Pancreas (tissue), 10 donors: ENCODE measurements around the gene IER5L. TPM values are rescaled to one million over a fixed set of nuclear protein-coding genes. Genes with fewer than 3 reads are reported as not detected.

ENCODE experiments used
- ATAC-seq, 4 donors: fragments of 200-7000 bp; cut with Tn5 transposase; one replicate each; pipeline versions ENCODE4 v1.8.0 to v1.9.1; 2020; ENCODE audit warnings: mild to moderate bottlenecking in 4 of 4, moderate library complexity in 4 of 4
- DNase-seq, 6 donors: peaks; one replicate each; pipeline ENCODE4 v3.0.0-alpha.2; 2020
- FAIRE-seq: peaks from 2 replicates; lab custom pipeline; 2012; peaks lifted over from hg19 to GRCh38; lab: Jason Lieb, UNC
- H3K27ac ChIP-seq, 4 donors: fragments of 200-600 bp; sonication (generic); 1 replicate in 3 of 4; 2 replicates in 1 of 4; pipeline versions ENCODE4 v1.5.0 to v1.8.0; 2020
- H3K27me3 ChIP-seq, 4 donors: fragments of 200-600 bp; one replicate each; pipeline ENCODE4 v1.8.0; 2021
- H3K36me3 ChIP-seq, 3 donors: fragments of 200-600 bp; sonication (generic) in 1 of 3; one replicate each; pipeline versions ENCODE4 v1.5.0 to v1.8.0; 2020 to 2021
- H3K4me1 ChIP-seq, 3 donors: fragments of 200-600 bp; one replicate each; pipeline ENCODE4 v1.8.0; 2021
- H3K4me3 ChIP-seq, 4 donors: fragments of 200-600 bp; sonication (generic) in 2 of 4; one replicate each; pipeline versions ENCODE4 v1.5.0 to v1.8.0; 2020 to 2021
- H3K9me3 ChIP-seq, 4 donors: fragments of 200-600 bp; one replicate each; pipeline ENCODE4 v1.8.0; 2021
- WGBS, 2 donors: extraction: QIAGEN DNeasy Blood & Tissue Kit; methylation state at CpG; one replicate each; pipeline ENCODE4 v1.1.7; 2013; 5-methylcytosine and 5-hydroxymethylcytosine counted together
- intact Hi-C, 3 donors: fragments of 100-400 bp; cut with DNase I; formaldehyde crosslinking; loops; one replicate each; pipeline versions ENCODE4 v1.11.1 to v1.14.2; 2022
- polyA plus RNA-seq, 2 donors: library from polyadenylated mRNA; stranded (reverse); fragments of 200-250 nt; gene quantifications; one replicate each; pipeline ENCODE4 v1.2.3, GENCODE V29; 2013
- total RNA-seq, 6 donors: library from RNA; stranded (reverse); fragmentation: NEBNext Ultra II Directional in 4 of 6; extraction: Animal tissue kit (Norgen Biotek cat#: 25700) in 4 of 6; gene quantifications; one replicate each; pipeline versions ENCODE4 v1.2.1 to v1.2.4, GENCODE V29; 2021 to 2023
- TF ChIP-seq, protein P1 (sequence below), 4 donors: fragments of 200-600 bp; sonication (generic) in 3 of 4; IDR thresholded peaks; one replicate each; pipeline versions ENCODE4 v1.5.0 to v1.8.0; 2021; ENCODE audit warnings: antibody characterized with exemption in 4 of 4
- donor health status: healthy with polysubstance abuse.
- donor health status: DM: no; HTN: no; CAD: no; lungs with moderate emphysema.
- donor health status: DM: no; HTN: no; CAD: no.
- donor health status: control.
- donor health status: control.
- donor health status: Bipolar disorder and iron deficiency.
- donor health status: DM: yes; HTN: yes; CAD: no.
- donor health status: DM: no; HTN: no; CAD: no.
- donor health status: DM: no; HTN: no; CAD: no.
- donor health status: DM: yes; HTN: yes; CAD: no.

IER5L gene
- total and polyA plus RNA-seq, 8 donors = 1.8 to 14.3 (median 6.4) TPM

DNA sequence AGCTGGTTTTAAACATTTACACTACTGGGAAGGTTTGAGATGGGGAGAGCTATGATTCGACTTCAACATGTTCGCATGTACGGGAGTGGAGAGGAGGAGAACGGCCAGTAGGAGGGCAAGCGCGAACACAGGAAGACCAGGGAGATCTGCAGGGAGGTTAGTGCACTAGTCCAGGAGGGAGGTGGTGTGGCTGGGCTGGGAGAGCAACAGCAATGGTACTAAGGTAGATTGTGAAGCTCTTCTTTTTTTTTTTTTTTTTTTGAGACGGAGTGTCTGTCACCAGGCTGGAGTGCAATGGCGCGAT, 16.6 kb downstream of the IER5L start:
- no peak for DNase-seq
- H3K9me3 ChIP-seq = no peaks in the 10 kb centered on the region

DNA sequence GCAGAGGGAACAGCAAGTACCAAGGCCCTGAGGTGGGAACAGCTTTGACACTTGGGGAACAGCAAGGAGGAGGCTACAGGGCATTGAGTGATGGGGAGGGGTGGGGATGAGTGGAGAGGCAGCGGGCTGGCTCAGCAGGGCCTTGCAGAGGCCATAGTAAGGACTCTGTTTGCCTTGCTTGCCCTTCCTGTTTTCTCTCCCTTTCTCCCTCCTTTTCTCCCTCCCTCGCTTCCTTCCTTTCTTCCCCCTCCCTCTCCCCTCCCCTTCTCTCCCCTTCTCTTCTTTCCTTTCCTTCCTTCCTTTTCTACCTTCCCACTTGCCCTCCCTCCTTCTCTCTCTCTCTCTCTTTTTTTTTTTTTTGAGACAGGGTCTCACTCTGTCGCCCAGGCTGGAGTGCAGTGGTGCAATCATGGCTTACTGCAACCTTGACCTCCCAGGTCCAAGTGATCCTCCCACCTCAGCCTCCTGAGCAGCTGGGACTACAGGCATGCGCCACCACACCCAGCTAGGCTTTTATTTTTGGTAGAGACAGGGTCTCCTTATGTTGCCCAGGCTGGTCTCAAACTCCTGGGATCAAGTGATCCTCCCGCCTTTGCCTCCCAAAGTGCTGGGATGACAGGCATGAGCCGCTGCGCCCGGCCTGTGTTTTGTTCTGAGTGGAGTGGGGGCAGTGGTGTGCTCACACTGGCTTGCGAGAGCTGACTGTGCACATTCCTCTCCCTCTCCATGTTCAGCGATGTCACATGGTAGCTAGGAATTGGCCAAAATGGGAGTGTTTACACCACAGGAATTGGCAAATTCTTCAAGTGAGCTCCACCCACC, 17.1 kb downstream of the IER5L start:
- H3K4me1 ChIP-seq = no peaks in the 10 kb centered on the region
- DNase-seq (no peak), FAIRE-seq (no peak), ATAC-seq (no peak)
- H3K4me3 ChIP-seq = no peak overlapping the region
- intact Hi-C loops = no loop called here
- H3K27ac ChIP-seq = no peak overlapping the region
- 93 to 96% methylated on average over 10 of the region's 10 CpGs for WGBS, 2 donors
- TF ChIP-seq, protein P1, sequence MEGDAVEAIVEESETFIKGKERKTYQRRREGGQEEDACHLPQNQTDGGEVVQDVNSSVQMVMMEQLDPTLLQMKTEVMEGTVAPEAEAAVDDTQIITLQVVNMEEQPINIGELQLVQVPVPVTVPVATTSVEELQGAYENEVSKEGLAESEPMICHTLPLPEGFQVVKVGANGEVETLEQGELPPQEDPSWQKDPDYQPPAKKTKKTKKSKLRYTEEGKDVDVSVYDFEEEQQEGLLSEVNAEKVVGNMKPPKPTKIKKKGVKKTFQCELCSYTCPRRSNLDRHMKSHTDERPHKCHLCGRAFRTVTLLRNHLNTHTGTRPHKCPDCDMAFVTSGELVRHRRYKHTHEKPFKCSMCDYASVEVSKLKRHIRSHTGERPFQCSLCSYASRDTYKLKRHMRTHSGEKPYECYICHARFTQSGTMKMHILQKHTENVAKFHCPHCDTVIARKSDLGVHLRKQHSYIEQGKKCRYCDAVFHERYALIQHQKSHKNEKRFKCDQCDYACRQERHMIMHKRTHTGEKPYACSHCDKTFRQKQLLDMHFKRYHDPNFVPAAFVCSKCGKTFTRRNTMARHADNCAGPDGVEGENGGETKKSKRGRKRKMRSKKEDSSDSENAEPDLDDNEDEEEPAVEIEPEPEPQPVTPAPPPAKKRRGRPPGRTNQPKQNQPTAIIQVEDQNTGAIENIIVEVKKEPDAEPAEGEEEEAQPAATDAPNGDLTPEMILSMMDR (IDR thresholded peaks at IDR 0.05) = no peak
- H3K27me3 ChIP-seq = no peaks in the 10 kb centered on the region
- no peaks in the 10 kb centered on the region for H3K9me3 ChIP-seq
- no peaks in the 10 kb centered on the region for H3K36me3 ChIP-seq

More for the DNA sequence above, 16.6 kb downstream of the IER5L start:
- no peak for ATAC-seq
- WGBS, 2 donors = 96 to 98% methylated on average over 9 of the region's 9 CpGs
- intact Hi-C loops = no loop called here
- Histone ChIP-seq H3K27me3 (no peaks in the 10 kb centered on the region), H3K36me3 (no peaks in the 10 kb centered on the region), H3K4me1 (peaks cover 3 to 5% (median 4%) of the 10 kb centered on the region in 3 donors), H3K4me3 (no peak overlapping the region), H3K27ac (no peak overlapping the region)
- FAIRE-seq = no peak
- TF ChIP-seq, protein P1 (IDR thresholded peaks at IDR 0.05) = no peak

DNA sequence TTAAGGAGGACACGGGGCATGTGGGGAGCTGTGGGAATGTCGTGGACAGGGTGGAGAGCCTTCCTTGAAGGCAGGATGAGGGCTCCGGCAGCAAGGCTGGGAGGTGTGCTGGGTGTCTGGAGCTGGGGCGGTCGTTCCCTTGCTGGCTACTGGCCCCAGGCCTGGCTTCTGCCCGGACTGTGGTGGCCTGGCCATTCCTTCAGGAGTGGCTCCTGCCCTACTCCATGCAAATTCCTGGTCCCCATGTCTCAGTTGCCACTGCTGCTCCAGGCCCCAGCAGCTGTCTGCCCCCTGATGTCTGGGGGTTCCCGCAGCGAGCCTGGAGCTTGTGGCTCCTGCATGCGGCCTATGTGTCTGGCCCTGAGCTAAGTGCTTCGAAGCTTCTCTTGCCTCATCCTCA, 21.9 kb downstream of the IER5L start:
- H3K27ac ChIP-seq = no peak overlapping the region
- no peaks in the 10 kb centered on the region for H3K27me3 ChIP-seq
- FAIRE-seq (no peak), ATAC-seq (no peak), DNase-seq (no peak)
- H3K4me1 ChIP-seq = no peaks in the 10 kb centered on the region
- H3K9me3 ChIP-seq = no peaks in the 10 kb centered on the region
- no peaks in the 10 kb centered on the region for H3K36me3 ChIP-seq
- intact Hi-C loops = no loop called here
- TF ChIP-seq, protein P1 (IDR thresholded peaks at IDR 0.05) = no peak
- 86 to 91% methylated on average over 10 of the region's 10 CpGs for WGBS, 2 donors
- H3K4me3 ChIP-seq = no peak overlapping the region

DNA sequence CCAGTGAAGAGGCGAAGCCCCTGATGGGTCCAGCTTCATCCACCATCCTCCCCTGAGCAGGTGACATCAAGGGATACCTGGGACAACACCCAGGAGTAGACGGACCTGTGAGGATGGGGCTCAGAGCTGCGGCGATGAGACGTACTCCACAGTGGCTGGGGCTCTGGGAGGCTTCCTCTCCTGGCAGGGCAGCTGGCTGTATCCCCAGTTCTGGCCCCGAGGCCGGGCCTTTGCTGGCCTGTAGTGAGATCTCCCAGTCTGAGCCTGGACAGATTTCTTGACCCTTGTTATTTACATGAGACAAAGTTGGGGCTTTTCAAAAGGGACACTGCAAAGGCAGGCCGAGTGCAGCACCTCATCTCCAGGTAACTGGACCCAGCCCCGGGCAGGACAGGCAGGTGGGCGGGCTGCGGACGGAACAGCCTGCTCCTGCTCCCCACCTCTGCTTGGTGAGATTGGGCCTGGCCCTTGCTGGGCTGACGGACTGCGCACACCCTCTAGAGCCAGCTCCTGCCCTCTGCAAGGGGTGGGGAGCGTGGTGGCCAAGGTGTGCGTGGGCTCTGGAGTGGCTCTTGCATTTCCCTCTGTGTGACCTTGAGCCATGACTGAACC, 23.1 kb downstream of the IER5L start:
- intact Hi-C loops = no loop called here
- TF ChIP-seq, protein P1 (IDR thresholded peaks at IDR 0.05) = no peak
- FAIRE-seq (no peak), DNase-seq (no peak), ATAC-seq (no peak)
- Histone ChIP-seq H3K9me3 (no peaks in the 10 kb centered on the region), H3K36me3 (no peaks in the 10 kb centered on the region), H3K27ac (no peak overlapping the region), H3K27me3 (no peaks in the 10 kb centered on the region), H3K4me1 (no peaks in the 10 kb centered on the region), H3K4me3 (no peak overlapping the region)
- 88 to 89% methylated on average over 16 of the region's 16 CpGs for WGBS, 2 donors

DNA sequence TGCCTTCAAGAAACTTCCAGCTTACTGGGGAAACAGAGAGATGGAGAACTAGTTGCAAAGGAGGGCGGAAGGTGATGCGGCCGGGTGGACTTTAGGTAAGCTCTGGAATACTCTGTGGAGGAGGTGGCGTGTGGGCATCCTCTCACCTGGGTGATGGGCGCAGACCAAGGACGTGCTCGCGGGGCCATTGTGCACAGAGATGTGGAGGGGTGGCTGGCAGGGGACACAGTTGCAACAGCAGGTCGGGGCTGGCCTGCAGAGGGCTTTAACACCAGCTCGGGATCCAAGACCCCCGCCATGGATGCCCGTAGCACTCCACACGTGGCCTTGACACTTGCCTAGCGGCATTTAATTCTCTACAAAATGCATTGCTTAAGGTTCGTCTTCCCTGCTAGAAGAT, 26.6 kb downstream of the IER5L start:
- 86 to 89% methylated on average over 15 of the region's 15 CpGs for WGBS, 2 donors

More for the DNA sequence above, 26.6 kb downstream of the IER5L start:
- no peak overlapping the region for H3K27ac ChIP-seq
- no peak overlapping the region for H3K4me3 ChIP-seq
- H3K9me3 ChIP-seq = no peaks in the 10 kb centered on the region
- DNase-seq (no peak), ATAC-seq (no peak), FAIRE-seq (no peak)
- TF ChIP-seq, protein P1 (IDR thresholded peaks at IDR 0.05) = no peak
- no peaks in the 10 kb centered on the region for H3K4me1 ChIP-seq
- peaks cover 0 to 6% (median 0%) of the 10 kb centered on the region in 3 donors for H3K36me3 ChIP-seq
- intact Hi-C loops = no loop called here
- H3K27me3 ChIP-seq = no peaks in the 10 kb centered on the region
